CD4-positive, alpha-beta T cell treated with Interleukin-4 for 1 hour (primary cell): ENCODE data around the gene FHOD3.

ENCODE experiments used
- DNase-seq, 2 donors: peaks; one replicate each; pipeline ENCODE4 v3.0.0-alpha.2; 2020 to 2022

Gene FHOD3

GRCh38 chr18:36602620-36603019, 305.1 kb downstream of the FHOD3 start:
- no peak for DNase-seq

- DNase-seq, result no peak
These were observed 310.6 kb downstream of the FHOD3 start for GRCh38 chr18:36608107-36608506.

GRCh38 chr18:36610258-36610657, 312.7 kb downstream of the FHOD3 start:
- DNase-seq, result no peak

- DNase-seq, result no peak
These were observed 313.1 kb downstream of the FHOD3 start for GRCh38 chr18:36610661-36611060.

- no peak for DNase-seq
These were observed 315.6 kb downstream of the FHOD3 start for GRCh38 chr18:36613069-36613468.

- DNase-seq, result no peak
These were observed 316.3 kb downstream of the FHOD3 start for GRCh38 chr18:36613810-36614209.

- DNase-seq, result no peak
These were observed 323.3 kb downstream of the FHOD3 start for GRCh38 chr18:36620788-36621187.

GRCh38 chr18:36622610-36623009, 325.1 kb downstream of the FHOD3 start:
- DNase-seq, result no peak

- DNase-seq, result no peak
These were observed 325.6 kb downstream of the FHOD3 start for GRCh38 chr18:36623091-36623490.

GRCh38 chr18:36623681-36624190, 326.2 kb downstream of the FHOD3 start:
- DNase-seq, result no peak

GRCh38 chr18:36624451-36625167, 327.1 kb downstream of the FHOD3 start:
- DNase-seq, result no peak

GRCh38 chr18:36625386-36625785, 327.9 kb downstream of the FHOD3 start:
- no peak for DNase-seq

- DNase-seq, result no peak
These were observed 330.1 kb downstream of the FHOD3 start for GRCh38 chr18:36627637-36628036.

GRCh38 chr18:36628435-36629137, 331.1 kb downstream of the FHOD3 start:
- DNase-seq, result no peak

- DNase-seq, result no peak
These were observed 331.6 kb downstream of the FHOD3 start for GRCh38 chr18:36629138-36629530.

GRCh38 chr18:36629836-36630235, 332.3 kb downstream of the FHOD3 start:
- DNase-seq, result no peak

GRCh38 chr18:36630917-36631316, 333.4 kb downstream of the FHOD3 start:
- no peak for DNase-seq

GRCh38 chr18:36633961-36634412, 336.5 kb downstream of the FHOD3 start:
- no peak for DNase-seq

- DNase-seq, result no peak
These were observed 337.2 kb downstream of the FHOD3 start for GRCh38 chr18:36634573-36635216.

GRCh38 chr18:36635414-36636096, 338.0 kb downstream of the FHOD3 start:
- DNase-seq, result no peak

- DNase-seq, result no peak
These were observed 338.8 kb downstream of the FHOD3 start for GRCh38 chr18:36636237-36636817.

GRCh38 chr18:36638224-36638623, 340.7 kb downstream of the FHOD3 start:
- no peak for DNase-seq
